ENCODE data around the gene PRLR. TPM values are rescaled to one million over a fixed set of nuclear protein-coding genes. Genes with fewer than 3 reads are reported as not detected.

Gene PRLR
- total and polyA plus RNA-seq, 2 of the 13 experiments (the other 11 are each of a cell fraction or from before 2014, with no cell fraction given), result 12.2 to 13.3 TPM

- TF ChIP-seq, protein P1, sequence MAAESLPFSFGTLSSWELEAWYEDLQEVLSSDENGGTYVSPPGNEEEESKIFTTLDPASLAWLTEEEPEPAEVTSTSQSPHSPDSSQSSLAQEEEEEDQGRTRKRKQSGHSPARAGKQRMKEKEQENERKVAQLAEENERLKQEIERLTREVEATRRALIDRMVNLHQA (CRISPR knock-in tag; IDR thresholded peaks at IDR 0.05), result no peak
- TF ChIP-seq PTBP1 (IDR thresholded peaks at IDR 0.05; ENCODE audit: low read depth, low read length, poor library complexity, severe bottlenecking) (no peak), ZC3H13 (CRISPR knock-in tag; IDR thresholded peaks at IDR 0.05) (no peak), ZNF441 (CRISPR knock-in tag; IDR thresholded peaks at IDR 0.05; ENCODE audit: borderline replicate concordance) (no peak), STAG1 (CRISPR knock-in tag; IDR thresholded peaks at IDR 0.05) (no peak), ZFAT (CRISPR knock-in tag; conservative IDR thresholded peaks at IDR 0.05) (no peak)
- TF ChIP-seq, protein P2, sequence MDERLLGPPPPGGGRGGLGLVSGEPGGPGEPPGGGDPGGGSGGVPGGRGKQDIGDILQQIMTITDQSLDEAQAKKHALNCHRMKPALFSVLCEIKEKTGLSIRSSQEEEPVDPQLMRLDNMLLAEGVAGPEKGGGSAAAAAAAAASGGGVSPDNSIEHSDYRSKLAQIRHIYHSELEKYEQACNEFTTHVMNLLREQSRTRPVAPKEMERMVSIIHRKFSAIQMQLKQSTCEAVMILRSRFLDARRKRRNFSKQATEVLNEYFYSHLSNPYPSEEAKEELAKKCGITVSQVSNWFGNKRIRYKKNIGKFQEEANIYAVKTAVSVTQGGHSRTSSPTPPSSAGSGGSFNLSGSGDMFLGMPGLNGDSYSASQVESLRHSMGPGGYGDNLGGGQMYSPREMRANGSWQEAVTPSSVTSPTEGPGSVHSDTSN (CRISPR knock-in tag; IDR thresholded peaks at IDR 0.05), result no peak
These were observed 43.5 kb downstream of the PRLR start (continued) for GRCh38 chr5:35186749-35187148.

DNA sequence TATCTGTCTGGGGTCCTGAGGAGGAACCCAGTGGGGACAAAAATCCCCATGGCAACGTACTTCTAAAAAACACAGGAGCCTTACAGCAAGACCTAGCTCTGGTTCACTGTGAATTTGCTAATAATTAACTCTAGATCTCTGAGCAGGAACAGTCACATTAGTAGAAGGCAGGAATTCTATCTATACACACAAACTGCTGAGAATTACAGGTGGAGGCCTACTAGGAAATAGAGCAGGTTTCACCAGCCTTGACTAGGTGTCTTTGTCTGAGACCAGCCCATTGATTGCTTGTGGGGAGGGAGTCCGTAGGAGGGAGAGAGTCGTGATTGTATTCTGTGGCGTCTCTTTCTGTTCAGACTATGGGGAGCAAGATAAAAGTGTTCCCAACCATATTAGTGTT lies 44.8 kb downstream of the PRLR start:
- intact Hi-C loops (cut with micrococcal nuclease; ENCODE audit: unreplicated experiment), result loop anchor here (1.0 kb wide), 1 partner anchor 17 kb away; no protein-coding TSS in a partner anchor
- 13% methylated on average over 4 of the region's 4 CpGs for WGBS (ENCODE audit: low lambda C conversion rate)
- in situ Hi-C loops (cut with HindIII; ENCODE audit: extremely low pct_ligation_motif_present, low pct_unique_long_range_greater_than_20kb), result no loop called here
- H3K4me1 ChIP-seq (ENCODE audit: insufficient read depth, low read length), result peaks cover 44% of the 10 kb centered on the region
- ChIA-PET CTCF (ENCODE audit: low intra/inter-chr PET ratio, low total read pairs) (no interaction called here), POLR2A (interaction anchor here (0.9 to 1.2 kb wide), 2 partner anchors 9 to 318 kb away, joined by 4 to 5 read pairs; no protein-coding TSS in a partner anchor)
- no TSS peak for BruUV-seq (replicated peaks)
- peak overlapping the region; percentile 12; the same call in 1 of the 2 replicates for H3K9ac ChIP-seq (ENCODE audit: insufficient read depth, low read depth, low read length)
- H3K4me2 ChIP-seq (ENCODE audit: low read depth, low read length), result peak overlapping the region; percentile 40
- ATAC-seq, result peak; percentile 94
- H3K27me3 ChIP-seq (ENCODE audit: control insufficient read depth in 1 of 2, insufficient read depth in 2 of 2, low read length in 2 of 2), result no peaks in the 10 kb centered on the region
- H3K79me2 ChIP-seq (ENCODE audit: insufficient read depth, low read length), result no peaks in the 10 kb centered on the region
- H3K9me3 ChIP-seq (ENCODE audit: low read length), result no peaks in the 10 kb centered on the region
- peak; percentile 72 for FAIRE-seq
- H2AFZ ChIP-seq (ENCODE audit: low read length), result no peak overlapping the region
- no peak overlapping the region for H3K4me3 ChIP-seq (replicated peaks in 1 of 3; ENCODE audit: insufficient read depth in 1 of 3, low read depth in 2 of 3, low read length in 3 of 3)
- no peaks in the 10 kb centered on the region for H4K20me1 ChIP-seq (ENCODE audit: insufficient read depth, low read length)
- no peaks in the 10 kb centered on the region for H3K36me3 ChIP-seq (replicated peaks in 1 of 2; ENCODE audit: control insufficient read depth in 1 of 2, insufficient read depth in 2 of 2, low read length in 2 of 2)
- peak; percentile 73 for DNase-seq (ENCODE audit: low spot score)
- peak overlapping the region; percentile 34 for H3K27ac ChIP-seq (ENCODE audit: extremely low read length, insufficient read depth, low read length)
- peak; percentile 55; the same call in 1 of the 2 replicates for TF ChIP-seq PHF21A (CRISPR knock-in tag; IDR thresholded peaks at IDR 0.05)
- peak; percentile 71 for TF ChIP-seq RFX3 (CRISPR knock-in tag; IDR thresholded peaks at IDR 0.05)
- no peak for TF ChIP-seq ZNF263 (CRISPR knock-in tag; IDR thresholded peaks at IDR 0.05)
- TF ChIP-seq, protein P3, sequence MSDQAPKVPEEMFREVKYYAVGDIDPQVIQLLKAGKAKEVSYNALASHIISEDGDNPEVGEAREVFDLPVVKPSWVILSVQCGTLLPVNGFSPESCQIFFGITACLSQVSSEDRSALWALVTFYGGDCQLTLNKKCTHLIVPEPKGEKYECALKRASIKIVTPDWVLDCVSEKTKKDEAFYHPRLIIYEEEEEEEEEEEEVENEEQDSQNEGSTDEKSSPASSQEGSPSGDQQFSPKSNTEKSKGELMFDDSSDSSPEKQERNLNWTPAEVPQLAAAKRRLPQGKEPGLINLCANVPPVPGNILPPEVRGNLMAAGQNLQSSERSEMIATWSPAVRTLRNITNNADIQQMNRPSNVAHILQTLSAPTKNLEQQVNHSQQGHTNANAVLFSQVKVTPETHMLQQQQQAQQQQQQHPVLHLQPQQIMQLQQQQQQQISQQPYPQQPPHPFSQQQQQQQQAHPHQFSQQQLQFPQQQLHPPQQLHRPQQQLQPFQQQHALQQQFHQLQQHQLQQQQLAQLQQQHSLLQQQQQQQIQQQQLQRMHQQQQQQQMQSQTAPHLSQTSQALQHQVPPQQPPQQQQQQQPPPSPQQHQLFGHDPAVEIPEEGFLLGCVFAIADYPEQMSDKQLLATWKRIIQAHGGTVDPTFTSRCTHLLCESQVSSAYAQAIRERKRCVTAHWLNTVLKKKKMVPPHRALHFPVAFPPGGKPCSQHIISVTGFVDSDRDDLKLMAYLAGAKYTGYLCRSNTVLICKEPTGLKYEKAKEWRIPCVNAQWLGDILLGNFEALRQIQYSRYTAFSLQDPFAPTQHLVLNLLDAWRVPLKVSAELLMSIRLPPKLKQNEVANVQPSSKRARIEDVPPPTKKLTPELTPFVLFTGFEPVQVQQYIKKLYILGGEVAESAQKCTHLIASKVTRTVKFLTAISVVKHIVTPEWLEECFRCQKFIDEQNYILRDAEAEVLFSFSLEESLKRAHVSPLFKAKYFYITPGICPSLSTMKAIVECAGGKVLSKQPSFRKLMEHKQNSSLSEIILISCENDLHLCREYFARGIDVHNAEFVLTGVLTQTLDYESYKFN (CRISPR knock-in tag; conservative IDR thresholded peaks at IDR 0.05), result peak; percentile 37
- TF ChIP-seq ZMYM2 (CRISPR knock-in tag; IDR thresholded peaks at IDR 0.05), result no peak
- peak; percentile 45; the same call in 1 of the 2 replicates for TF ChIP-seq RFX1 (IDR thresholded peaks at IDR 0.05)
- no peak for TF ChIP-seq ZNF605 (CRISPR knock-in tag; IDR thresholded peaks at IDR 0.05)
- no peak for TF ChIP-seq KDM5B (CRISPR knock-in tag; IDR thresholded peaks at IDR 0.05; ENCODE audit: borderline replicate concordance)
- TF ChIP-seq, protein P4, sequence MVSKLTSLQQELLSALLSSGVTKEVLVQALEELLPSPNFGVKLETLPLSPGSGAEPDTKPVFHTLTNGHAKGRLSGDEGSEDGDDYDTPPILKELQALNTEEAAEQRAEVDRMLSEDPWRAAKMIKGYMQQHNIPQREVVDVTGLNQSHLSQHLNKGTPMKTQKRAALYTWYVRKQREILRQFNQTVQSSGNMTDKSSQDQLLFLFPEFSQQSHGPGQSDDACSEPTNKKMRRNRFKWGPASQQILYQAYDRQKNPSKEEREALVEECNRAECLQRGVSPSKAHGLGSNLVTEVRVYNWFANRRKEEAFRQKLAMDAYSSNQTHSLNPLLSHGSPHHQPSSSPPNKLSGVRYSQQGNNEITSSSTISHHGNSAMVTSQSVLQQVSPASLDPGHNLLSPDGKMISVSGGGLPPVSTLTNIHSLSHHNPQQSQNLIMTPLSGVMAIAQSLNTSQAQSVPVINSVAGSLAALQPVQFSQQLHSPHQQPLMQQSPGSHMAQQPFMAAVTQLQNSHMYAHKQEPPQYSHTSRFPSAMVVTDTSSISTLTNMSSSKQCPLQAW (CRISPR knock-in tag; IDR thresholded peaks at IDR 0.05), result peak; percentile 74
- TF ChIP-seq DR1 (CRISPR knock-in tag; IDR thresholded peaks at IDR 0.05), result no peak
- no peak for TF ChIP-seq FOSL1 (CRISPR knock-in tag; IDR thresholded peaks at IDR 0.05; ENCODE audit: borderline replicate concordance)
